Measurements from ENCODE around the gene AVP. TPM values are rescaled to one million over a fixed set of nuclear protein-coding genes. Genes with fewer than 3 reads are reported as not detected.
A peak's percentile ranks its signal among the peaks of the same experiment; 100 is the strongest.

The AVP gene
- total and polyA plus RNA-seq, 2 donors (not counting 3 experiments of a cell fraction or from before 2014, with no cell fraction given), result not detected

- no TSS peak for BruUV-seq (replicated peaks)
- no peaks in the 10 kb centered on the region for H3K36me3 ChIP-seq (ENCODE audit: control insufficient read depth in 2 of 2, extremely low read depth in 1 of 2, insufficient read depth in 2 of 2, low read length in 2 of 2)
- dilution Hi-C loops (cut with MboI; ENCODE audit: extremely low pct_ligation_motif_present, low sequenced_read_pairs), result no loop called here
- no peak overlapping the region for H2AFZ ChIP-seq (ENCODE audit: low read depth, low read length)
- H3K9me3 ChIP-seq (replicated peaks; ENCODE audit: control insufficient read depth, insufficient read depth, low read length), result no peaks in the 10 kb centered on the region
- TF ChIP-seq FOS (IDR thresholded peaks at IDR 0.05; ENCODE audit: borderline replicate concordance, insufficient read depth, low read length) (no peak), MAX (IDR thresholded peaks at IDR 0.05; ENCODE audit: insufficient read depth, insufficient read length) (no peak), JUN (IDR thresholded peaks at IDR 0.05; ENCODE audit: borderline replicate concordance, insufficient read depth, insufficient read length, low read depth) (no peak), CTCF (IDR thresholded peaks at IDR 0.05; ENCODE audit: extremely low read depth in 1 of 2, insufficient read depth in 1 of 2, low read depth in 1 of 2, low read length in 2 of 2) (peak; percentile 64 to 76), MYC (IDR thresholded peaks at IDR 0.05; ENCODE audit: low read depth, low read length) (no peak), POLR2A (IDR thresholded peaks at IDR 0.05; ENCODE audit: low read depth, low read length) (no peak), POLR2AphosphoS5 (IDR thresholded peaks at IDR 0.05; ENCODE audit: insufficient read depth, low read depth, low read length) (no peak)
- H3K9ac ChIP-seq (replicated peaks; ENCODE audit: extremely low read depth, insufficient read depth, low read length), result no peak overlapping the region
- H3K79me2 ChIP-seq (ENCODE audit: control insufficient read depth, insufficient read depth, low read length), result no peaks in the 10 kb centered on the region
- H4K20me1 ChIP-seq (replicated peaks; ENCODE audit: control insufficient read depth, extremely low read depth, insufficient read depth, low read length), result no peaks in the 10 kb centered on the region
- FAIRE-seq (peak; percentile 86), DNase-seq (ENCODE audit: low read depth, low spot score) (peak; percentile 44)
- H3K27me3 ChIP-seq (ENCODE audit: control insufficient read depth in 2 of 2, insufficient read depth in 2 of 2, low read length in 2 of 2), result no peaks in the 10 kb centered on the region
- ChIA-PET POLR2A (no interaction called here), CTCF (interaction anchor here (1.0 to 4.6 kb wide), 3 partner anchors 14 to 63 kb away, joined by 3 to 59 read pairs (median 3); no protein-coding TSS in a partner anchor)
- H3K4me1 ChIP-seq (ENCODE audit: control insufficient read depth, extremely low read depth, insufficient read depth, low read length), result no peaks in the 10 kb centered on the region
- no peak overlapping the region for H3K4me2 ChIP-seq (ENCODE audit: insufficient read depth, low read length)
- no peaks in the 10 kb centered on the region for H3K9me1 ChIP-seq (replicated peaks; ENCODE audit: control insufficient read depth, extremely low read depth, insufficient read depth, low read length)
- intact Hi-C loops (cut with micrococcal nuclease), result loop anchor here (1.0 kb wide), 1 partner anchor 61 kb away; no protein-coding TSS in a partner anchor
- H3K4me3 ChIP-seq (replicated peaks in 1 of 3; ENCODE audit: insufficient read depth in 1 of 3, low read depth in 1 of 3, low read length in 3 of 3), result no peak overlapping the region
- no peak overlapping the region for H3K27ac ChIP-seq (ENCODE audit: insufficient read depth, low read depth, low read length)
Observed at GRCh38 chr20:3115190-3116107, 30.9 kb upstream of the AVP start.
